ENCODE results near the gene BNC2.

GRCh38 chr9:16377311-16377710 lies 493.2 kb downstream of the BNC2 start:
- TF ChIP-seq MAX (IDR thresholded peaks at IDR 0.05) (no peak), CEBPB (IDR thresholded peaks at IDR 0.05) (no peak), TCF12 (IDR thresholded peaks at IDR 0.05; ENCODE audit: low read depth) (no peak)

Measured in Ishikawa (cell line).